Measurements from ENCODE around the gene FNBP1.

Gene FNBP1

DNA sequence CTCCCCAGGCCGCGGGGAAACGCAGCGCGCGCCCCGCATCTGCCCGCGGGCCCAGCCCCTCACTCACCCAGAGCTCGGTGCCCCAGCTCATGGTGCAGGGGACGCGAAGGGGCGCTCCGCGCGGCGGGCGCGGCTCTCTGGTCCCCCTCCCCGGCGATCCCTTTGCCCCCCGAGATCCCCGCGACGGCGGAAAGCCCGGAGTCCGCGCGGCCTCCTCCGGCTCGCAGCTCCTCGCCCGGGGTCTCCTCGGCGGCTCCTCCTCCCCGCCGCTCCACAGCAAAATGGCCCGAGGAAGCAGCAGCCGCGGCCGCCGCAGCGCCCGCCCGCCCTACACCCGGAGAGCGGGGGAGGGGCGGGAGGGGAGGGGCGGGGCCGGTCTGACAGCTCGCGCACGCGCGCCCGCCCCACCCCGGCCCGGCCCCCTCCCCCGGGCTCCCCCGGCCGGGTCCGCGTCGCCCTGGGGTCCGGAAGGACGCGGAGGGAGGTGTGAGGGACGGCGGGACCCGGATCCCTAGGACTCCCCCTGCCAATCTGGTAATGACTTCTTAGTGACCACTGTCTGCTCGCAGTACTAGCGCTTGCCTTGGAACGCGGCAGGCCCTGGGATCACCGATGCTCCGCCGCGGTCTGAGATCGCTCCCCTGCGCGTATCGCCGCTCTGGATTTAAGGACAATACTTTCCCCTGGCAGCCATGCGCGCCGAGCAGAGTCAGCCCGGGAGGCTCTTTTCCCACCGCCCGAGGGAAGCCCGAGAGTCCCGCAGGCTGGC is at the start of gene FNBP1:
TSS of gene FNBP1 (minus strand) at position 305 of the 769 bp plus-strand sequence. CDS start at position 91, 214 bp downstream.
- peak; percentile 42 to 72 for DNase-seq (ENCODE audit: low read depth in 2 of 2)

DNA sequence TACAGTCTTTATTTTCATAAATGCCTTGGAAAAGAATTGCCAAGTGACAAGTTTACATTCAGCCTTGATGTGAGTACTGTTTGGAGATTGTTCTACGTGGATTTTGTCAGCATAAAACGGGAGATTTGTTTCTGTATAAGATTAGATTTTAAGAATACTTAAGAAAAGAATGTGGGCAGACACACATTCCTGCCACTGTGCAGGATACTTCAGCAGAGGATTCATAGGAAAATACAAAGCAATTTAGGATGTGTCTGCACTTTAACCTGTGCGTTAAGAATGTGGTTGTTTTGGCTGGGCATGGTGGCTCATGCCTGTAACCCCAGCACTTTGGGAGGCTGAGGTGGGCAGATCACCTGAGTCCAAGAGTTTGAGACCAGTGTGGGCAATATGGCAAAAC is 47.9 kb upstream of the FNBP1 start:
- no peak for DNase-seq (ENCODE audit: low read depth in 2 of 2)

DNA sequence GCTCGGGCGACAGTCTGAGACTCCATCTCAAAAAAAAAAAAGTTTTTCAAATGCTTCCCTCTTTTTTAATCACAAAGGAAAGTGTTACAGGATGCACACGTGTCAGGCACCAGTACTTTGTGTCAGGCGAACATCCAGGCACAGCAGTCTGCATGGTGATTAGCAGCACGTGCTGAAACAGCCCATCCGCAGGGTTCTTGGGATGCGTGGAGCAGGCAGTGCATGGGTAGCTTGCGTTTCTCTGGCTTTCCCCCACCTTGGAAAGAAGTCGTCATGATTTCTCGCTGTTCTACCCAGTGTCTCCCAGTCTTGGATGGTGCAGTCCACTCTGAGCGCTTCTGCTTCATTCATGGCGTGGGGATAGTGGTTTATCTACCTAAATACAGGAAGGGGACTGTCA is 46.2 kb upstream of the FNBP1 start:
- no peak for DNase-seq (ENCODE audit: low read depth in 2 of 2)

DNA sequence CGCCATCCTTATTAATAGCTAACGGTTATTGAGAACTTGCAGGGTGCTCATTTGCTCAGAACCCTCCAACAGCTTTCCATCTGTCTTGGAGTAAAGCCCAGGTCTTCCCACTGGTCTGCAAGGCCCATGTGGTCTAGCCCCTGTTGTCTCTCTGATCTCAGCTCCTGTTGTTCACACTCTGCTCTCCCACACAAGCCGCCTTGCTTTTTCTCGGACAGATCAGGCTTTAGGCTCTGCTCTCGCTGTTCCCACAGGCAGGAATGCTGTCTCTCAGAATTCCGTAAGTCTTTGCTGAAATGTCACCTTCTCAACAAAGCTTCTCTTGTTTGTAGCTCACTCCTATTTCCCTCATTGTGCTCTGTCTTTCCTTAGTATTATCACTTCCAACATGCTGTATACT is 45.1 kb upstream of the FNBP1 start:
- no peak for DNase-seq (ENCODE audit: low read depth in 2 of 2)

DNA sequence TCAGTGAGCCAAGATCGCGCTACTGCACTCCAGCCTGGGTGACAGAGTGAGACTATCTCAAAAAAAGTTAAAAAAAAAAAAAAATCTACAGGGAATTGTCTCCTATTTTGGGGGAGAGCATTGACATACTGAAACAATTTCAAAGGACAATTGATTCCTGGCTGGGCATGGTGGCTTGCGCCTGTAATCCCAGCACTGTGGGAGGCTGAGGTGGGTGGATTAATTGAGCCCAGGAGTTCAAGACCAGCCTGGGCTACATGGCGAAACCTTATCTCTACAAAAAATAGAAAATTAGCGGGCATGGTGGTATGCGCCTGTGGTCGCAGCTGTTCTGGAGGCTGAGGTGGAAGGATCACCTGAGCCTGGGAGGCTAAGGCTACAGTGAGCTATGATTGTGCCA is 41.3 kb upstream of the FNBP1 start:
- no peak for DNase-seq (ENCODE audit: low read depth in 2 of 2)

DNA sequence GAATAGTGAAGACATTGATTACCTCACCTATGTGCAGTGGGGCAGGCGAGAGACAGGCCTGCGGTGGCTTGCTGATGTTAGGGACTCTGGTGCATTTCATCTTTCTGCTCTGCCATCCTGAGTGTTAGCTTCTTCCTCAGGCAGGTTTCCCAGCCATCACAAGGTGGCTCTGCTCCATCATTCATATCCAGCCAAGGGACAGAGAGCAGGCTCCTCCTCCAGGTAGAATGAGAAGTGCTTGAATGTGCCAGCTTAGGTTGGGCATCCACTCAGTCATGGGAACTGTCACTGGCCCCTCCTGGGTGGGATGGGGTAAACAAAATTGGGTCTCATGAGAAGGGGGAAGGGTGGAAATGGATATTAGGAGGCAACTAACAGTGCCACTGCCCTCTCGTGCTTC is 35.6 kb upstream of the FNBP1 start:
- DNase-seq (ENCODE audit: low read depth in 2 of 2): no peak

DNA sequence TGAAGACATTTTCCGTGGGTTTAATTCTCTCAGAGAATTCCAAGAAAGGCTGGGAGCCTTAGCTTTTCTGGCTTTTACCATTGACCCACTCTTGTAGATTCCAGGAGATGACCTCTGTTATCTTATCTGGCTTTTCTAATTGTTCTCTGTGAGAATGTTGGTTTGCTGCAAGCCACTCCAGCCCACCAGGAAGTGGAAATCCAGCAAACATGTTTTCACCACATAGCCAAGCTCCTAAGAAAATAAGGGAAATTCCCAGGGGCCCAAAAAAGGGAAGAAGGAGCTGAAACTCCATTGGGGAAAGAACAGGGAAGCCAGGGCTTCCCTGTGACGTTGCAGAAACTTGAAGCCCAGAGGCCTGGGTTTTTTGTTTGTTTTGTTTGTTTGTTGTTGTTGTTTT is 30.4 kb upstream of the FNBP1 start:
- DNase-seq (ENCODE audit: low read depth in 2 of 2): no peak

DNA sequence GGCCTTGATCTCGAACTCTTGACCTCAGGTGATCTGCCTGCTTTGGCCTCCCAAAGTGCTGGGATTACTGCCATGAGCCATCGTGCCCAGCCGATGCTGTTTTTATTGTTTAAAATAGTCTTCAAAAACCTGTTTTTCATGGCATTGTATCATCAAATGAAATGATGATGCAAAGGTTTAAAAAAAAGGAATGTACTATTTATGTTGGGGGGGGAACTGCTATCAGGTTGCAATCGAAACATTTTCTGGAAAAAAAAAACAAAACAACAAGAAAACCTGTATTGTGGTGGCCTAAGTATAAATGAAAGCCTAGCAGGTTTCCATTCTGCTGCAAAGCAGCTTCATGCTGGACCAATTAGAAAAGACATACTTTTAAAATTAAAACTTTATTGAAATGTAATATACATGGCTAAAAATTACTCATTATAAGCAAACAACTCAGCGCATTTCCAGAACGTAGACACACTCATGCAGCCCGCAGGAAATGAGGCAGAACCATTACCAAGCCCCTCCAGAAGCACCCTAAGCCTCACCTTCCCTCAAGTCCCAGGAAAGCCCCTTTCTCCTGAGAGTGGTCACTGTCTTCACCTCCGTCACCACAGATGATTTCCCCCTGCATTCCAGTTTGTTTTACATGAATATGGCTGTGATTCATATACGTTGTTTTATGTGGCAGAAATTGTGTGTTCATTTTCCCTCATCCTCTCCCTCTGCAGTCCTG is 29.7 kb upstream of the FNBP1 start:
- DNase-seq (ENCODE audit: low read depth in 2 of 2): no peak

DNA sequence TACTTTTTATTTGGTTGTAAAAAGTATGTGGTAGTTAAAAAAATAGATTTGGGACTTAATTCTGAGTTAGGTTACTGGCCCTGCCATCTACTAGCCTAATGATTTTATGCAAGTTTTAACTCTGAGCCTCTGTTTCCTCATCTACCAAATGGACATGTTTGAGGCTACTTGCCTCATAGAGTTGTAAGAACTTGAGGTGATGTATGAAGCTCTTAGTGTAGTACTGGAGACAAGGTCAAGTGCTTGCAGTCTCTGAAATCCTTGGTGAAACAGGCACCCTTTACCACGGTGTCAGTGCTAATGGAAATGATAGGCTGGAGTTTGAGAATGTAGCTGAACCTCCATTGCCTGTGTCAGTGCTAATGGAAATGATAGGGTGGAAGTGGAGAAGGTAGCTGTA is 26.1 kb upstream of the FNBP1 start:
- no peak for DNase-seq (ENCODE audit: low read depth in 2 of 2)

DNA sequence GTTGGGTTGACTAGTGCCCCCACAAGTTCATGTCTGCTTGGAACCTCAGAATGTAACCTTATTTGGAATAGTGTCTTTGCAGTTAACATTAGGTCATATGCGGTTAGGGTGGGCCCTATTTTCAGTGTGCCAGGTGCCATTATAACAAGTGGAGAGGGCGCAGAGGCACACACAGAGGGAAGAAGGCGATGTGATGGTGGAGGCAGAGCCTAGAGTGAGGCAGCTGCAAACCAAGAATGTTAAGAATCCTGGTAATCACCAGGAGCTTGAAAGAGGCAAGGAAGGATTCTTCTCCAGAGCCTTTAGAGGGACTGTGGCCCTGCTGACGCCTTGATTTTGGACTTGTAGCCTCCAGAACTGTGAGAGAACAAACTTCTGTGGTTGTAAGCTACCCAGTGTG is 21.6 kb upstream of the FNBP1 start:
- no peak for DNase-seq (ENCODE audit: low read depth in 2 of 2)

DNA sequence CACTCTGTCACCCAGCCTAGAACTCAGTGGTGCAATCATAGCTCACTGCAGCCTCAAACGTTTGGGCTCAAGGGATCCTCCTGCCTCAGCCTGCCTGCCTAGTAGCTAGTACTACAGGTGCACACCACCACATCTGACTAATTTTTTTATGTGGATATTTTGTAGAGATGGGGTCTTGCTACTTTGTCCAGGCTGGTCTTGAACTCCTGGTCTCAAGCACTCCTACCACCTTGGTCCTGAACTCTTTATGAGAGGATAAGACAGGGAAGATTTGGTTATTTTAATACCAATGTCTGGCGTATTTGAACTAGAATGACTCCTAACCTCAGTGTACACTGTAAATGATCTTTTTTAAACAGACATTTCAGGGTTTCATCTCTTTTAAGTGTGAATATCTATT is 19.8 kb upstream of the FNBP1 start:
- DNase-seq (ENCODE audit: low read depth in 2 of 2): no peak

DNA sequence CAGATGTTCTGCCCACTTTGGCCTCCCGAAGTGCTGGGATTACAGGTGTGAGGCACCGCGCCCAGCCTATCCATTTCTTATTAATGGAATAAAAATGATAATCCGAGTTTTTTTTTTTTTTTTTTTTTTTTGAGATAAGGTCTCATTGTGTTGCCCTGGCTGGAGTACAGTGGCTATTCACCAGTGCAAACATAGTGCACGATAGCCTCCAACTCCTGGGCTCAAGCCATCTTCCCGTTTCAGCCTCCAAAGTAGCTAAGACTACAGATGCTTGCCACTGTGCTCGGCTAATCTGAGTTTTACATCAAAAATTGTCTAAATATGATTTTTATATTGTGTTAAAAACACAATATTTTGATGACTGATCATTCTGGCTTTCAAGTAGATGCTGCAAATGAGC is 17.3 kb upstream of the FNBP1 start:
- DNase-seq (ENCODE audit: low read depth in 2 of 2): no peak

DNA sequence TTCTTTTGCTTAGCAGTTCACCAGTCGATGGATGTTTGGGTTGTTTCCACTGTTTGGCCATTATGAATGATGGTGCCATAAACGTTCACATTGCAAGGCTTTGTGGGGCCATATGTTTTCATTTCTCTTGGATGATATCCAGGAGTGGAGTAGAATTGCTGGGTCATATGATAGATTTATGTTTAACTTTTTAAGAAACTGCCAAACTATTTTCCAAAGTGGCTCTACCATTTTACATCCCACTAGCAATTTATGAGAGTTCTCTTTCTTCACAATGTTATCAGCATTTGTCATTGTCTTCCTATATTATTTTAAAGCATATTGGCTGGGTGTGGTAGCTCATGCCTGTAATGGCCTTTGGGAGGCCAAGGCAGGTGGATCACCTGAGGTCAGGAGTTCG is 15.9 kb upstream of the FNBP1 start:
- no peak for DNase-seq (ENCODE audit: low read depth in 2 of 2)

DNA sequence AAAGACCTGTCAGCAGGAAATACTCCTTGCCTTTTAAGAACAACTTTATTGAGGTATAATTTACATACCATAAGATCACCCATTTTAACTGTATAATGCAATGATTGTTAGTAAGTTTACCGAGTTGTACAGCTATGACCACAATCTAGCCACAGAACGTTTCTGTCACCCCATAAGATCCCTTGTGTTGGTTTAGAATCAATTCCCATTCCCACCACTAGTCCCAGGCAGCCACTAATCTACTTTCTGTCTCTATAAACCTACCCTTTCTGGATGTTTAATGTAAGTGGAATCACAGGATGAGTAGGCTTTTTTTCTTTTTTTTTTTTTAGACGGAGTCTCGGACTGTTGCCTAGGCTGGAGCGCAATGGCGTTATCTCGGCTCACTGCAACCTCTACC is 15.2 kb upstream of the FNBP1 start:
- DNase-seq (ENCODE audit: low read depth in 2 of 2): no peak

DNA sequence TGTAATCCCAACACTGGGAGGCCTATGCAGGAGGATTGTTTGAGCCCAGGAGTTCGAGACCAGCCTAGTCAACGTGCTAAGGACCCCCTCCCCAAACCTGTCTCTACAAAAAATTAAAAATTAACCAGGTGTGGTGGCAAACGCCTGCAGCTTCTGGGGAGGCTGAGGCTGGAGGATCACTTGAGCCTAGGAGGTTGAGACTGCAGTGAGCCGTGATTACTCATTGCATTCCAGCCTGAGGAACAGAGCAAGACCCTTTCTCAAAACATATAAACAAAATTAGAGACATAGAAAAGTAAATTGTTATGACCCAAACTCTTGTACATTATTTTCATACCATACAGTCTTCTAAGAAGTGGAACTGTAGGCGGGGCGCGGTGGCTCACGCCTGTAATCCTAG is 11.8 kb upstream of the FNBP1 start:
- no peak for DNase-seq (ENCODE audit: low read depth in 2 of 2)

DNA sequence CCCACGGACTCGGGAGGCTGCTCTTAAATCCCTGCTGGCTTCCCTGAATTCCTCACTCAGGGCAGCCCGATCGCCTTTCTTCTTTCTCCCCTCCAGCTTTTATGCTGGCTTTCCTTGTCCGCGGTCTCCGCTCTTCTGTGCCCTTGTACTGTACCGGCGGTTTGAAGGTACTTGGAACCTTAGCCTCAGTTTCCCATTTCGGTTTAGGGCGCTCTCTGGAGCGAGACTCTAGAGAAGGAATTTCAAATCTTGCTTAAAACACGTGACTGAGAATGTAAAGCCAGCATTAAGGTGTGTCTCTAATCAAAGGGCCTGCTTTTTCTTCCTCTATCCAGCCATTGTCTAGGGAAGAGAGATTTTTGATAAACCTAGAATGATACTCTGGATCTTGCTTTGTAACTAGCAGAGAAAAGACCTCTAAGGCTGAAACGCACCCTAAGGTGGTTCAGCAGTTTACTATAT is 11.4 kb upstream of the FNBP1 start:
- DNase-seq (ENCODE audit: low read depth in 2 of 2): no peak

DNA sequence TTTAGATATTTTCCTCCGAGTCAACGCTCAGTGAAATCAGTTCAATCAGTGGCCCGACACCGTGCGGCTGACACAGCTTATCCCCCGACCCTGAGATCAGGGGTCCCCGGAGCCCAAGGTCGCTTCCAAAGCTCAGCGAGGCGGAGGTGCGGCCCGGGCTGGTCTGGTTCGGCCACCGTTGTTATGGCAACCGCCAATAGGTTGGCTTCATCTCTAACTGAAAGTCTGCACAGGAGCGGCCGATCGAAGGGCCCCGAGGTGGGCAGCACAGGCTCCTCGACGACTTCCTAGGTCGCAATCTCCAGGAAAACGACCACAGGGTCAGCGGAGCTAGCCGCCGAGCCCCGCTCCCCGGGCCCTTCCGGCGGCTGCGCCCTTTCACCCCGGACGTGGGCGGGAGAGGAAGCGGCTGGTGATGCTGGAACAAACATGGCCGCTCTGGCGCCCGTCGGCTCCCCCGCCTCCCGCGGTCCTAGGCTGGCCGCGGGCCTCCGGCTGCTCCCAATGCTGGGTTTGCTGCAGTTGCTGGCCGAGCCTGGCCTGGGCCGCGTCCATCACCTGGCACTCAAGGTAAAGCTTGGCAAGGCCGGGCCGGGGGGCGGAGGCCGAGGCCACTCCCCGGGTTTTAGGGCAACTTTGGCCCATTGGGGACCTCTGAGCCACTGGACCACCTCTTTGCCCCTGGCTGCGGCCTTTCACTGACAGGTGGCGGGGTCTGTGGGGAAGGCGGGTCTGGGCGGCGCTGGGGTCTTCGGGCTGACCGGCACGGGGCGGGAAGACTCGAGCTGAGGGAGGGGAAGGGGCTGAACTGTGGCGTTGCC is 10.7 kb upstream of the FNBP1 start, which contains the start of gene GPR107:
TSS of gene GPR107 (plus strand) at position 403 of the 821 bp plus-strand sequence. CDS start at position 430, 27 bp downstream.
- DNase-seq (ENCODE audit: low read depth in 2 of 2): peak; percentile 54 to 64

DNA sequence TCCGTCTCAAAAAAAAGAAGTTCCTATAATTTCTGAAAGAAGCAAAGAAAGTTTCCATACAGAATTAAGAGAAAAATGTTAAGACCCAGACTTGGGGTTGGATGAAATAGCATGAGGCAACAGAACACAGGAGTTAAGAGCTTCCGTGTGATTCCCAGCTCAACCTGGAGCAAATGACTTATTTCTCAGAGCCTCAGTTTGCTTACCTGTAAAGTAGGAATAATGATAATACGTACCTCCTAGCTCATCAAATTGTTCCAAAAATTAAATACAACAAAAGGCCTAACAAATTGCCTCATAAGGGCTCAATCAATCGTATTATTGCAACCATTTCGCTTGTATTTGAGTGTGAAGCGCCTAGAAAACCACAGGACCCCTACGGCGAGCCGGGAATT is 10.1 kb upstream of the FNBP1 start:
- DNase-seq (ENCODE audit: low read depth in 2 of 2): no peak

DNA sequence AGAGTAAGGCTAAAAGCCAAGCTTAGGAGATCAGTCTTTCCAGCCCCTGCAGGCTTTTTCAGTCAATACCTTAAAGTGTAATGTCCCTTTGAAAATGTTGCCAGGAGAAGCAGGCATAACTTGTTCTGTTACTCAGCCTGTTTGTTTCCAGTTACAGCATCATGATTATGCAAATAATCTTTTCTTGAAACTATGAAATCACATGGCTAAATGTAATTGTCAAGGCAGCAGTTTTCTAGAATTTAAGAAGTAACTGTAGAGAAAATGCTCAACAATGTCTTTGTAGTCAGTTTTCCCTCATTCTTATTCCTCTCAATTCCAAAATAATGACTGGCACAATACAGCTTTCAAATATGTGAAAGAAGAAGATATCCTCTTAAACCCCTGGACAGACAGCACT is 8.9 kb upstream of the FNBP1 start:
- DNase-seq (ENCODE audit: low read depth in 2 of 2): no peak

DNA sequence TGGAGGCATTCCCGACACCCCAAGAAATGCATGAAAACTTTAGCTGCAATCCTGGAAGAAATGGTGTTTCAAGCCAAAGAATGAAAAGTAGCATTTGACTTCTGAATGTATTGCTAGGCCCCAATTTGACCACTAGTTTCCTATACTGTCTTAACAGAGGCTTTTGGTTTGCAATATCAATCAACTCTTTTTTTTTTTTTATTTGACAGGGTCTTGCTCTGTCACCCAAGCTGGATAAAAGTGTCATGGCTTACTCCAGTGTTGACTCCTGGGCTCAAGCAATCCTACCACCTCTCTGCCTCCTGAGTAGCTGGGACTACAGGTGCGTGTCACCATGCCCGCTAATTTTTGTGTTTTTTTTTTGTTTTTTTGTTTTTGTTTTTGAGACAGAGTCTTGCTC is 7.5 kb upstream of the FNBP1 start:
- no peak for DNase-seq (ENCODE audit: low read depth in 2 of 2)

DNA sequence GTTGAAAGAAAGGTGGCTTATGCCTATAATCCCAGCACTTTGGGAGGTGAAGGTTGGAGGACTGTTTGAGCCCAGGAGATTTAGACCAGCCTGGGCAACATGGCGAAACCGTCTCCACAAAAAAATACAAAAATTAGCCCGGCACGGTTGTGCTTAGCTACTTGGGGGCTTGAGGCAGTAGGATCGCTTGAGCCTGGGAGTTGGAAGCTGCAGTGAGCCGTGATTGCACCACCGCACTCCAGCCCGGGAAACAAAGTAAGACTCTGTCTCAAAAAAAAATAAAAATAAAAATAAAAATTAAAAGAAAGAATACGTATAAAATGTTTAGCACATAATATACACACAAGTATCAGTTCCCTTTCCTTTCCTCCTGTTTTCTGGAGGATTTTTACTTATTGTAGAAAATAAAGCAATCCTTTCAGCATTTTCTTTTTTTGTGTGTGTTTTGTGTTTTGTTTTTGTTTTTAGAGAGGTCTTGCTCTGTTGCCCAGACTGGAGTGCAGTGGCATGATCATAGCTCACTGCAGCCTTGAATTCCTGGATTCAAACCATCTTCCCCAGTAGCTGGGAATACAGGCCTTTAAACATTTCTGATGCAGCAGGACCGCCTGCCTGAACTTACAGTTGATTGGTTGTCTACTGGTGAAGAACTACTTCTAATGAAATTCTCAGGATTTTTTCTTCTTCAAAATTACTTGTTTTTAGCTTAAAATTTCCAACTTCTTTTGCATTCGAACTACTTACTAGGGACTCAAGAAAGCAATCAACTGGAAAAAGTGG is 6.6 kb upstream of the FNBP1 start:
- no peak for DNase-seq (ENCODE audit: low read depth in 2 of 2)
